GM21825 (cell line): ENCODE data around the gene ZC3H4.
"Not testable (repeated sequence)": the region's sequence is repeated elsewhere in the genome, so short reads cannot be mapped to it uniquely, and the experiment has no call there.

Experiments
- ATAC-seq: cut with Tn5 transposase; IDR thresholded peaks from one replicate; pipeline ENCODE4 v1.9.1; 2021; ENCODE audit warnings: mild to moderate bottlenecking, moderate library complexity; ENCODE audit not compliant: unreplicated experiment

ZC3H4 gene

DNA sequence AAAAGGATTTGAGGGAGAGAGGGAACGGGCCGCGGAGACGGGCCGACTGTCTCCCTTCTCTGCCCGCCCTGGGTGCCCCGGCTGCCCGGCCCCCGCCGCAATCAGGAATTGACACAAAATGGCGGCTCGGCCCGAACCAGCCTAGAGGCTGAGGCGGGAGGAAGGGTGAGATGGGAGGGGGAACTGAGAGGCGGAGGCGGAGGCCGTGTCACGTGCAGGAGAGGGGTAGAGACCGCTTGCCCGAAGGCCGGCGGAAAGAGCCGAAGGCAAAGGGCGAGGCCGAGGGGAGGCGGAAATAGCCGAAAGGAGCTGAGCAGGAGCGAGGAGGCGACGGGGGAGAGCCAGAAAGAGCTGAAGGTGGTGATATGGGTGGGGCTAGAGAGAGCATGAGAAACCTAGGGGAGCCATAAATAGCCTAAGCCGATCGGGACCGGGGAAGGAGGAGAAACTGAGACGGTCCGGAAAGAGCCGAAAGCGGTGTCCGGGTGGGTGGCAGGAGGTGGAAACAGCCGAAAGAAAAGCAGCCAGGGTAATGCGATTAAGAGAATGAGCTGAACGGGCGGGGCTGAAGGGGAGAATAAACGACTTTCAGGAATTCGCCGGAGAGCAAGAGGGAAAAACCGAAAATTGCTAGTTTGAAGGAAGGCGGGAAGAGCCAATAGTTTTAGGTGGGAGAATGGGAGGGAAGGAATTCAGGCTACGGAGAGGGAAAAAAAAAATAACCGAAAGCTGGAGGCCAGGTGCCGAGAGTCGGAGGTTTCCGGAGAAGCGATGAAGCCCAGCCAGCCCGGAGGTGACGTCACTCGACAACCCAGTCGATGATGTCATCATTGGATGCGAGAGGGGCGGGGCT, at the start of gene ZC3H4:
TSS of gene ZC3H4 (minus strand) at position 780 of the 853 bp plus-strand sequence. CDS start 1,192 bp downstream, outside the sequence.
- ATAC-seq, result peak; percentile 71

DNA sequence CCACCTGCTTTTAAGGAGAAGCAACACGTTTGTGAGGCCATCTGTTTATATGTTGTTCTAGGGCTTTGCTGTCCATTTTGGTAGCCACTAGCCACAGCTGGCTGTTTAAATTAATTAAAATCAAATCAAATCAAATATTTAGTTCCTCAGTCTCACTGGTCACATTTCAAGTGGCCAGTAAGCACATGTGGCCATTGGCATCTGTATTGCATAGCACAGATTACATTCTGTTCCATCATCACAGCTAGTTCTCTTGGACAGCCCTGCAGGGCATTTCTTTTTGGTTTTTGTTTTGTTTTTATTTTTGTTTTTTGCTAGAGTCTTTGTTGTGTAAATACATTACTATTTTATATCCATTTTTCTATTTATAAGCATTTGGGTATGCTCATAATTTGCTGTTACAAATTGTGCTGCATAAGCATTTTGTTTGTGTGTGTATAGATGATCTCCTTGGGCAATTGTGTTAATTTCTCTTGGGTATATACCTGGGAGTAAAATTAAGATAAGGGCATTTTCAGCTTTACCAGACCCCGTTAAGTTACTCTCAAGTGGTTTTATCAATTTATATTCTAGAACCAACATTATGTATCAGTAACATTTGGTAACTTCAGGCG, 48.4 kb upstream of the ZC3H4 start:
- ATAC-seq, result no peak

DNA sequence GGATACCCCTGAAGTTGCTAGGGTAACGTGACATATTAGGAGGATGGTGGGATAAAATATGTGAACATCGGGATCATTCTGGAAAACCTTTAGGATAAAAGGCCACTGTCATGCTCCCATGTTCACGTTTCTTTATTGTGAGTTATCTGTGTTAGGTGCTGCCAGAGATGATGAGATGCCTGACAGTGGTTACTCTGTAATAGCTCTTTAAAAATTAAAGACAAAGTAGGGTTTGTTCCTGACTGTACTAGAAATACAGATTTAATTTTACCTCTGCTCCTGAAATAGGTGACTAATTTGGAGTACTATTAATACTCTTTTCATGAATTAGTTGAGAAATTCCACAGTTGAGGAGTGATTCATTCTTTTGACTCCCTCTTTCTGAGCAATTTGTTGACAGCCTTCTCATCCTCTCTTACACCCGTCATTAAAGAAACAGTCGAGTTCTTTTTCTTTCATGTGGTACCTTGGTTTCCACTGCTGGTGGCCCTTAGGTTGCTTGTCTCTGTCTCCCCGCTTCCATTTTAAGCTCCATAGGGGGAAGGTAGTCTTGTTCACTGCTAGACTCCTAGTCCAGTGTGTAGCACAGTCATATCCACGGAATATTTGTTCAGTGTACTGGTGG, 45.4 kb upstream of the ZC3H4 start:
- ATAC-seq, result no peak

DNA sequence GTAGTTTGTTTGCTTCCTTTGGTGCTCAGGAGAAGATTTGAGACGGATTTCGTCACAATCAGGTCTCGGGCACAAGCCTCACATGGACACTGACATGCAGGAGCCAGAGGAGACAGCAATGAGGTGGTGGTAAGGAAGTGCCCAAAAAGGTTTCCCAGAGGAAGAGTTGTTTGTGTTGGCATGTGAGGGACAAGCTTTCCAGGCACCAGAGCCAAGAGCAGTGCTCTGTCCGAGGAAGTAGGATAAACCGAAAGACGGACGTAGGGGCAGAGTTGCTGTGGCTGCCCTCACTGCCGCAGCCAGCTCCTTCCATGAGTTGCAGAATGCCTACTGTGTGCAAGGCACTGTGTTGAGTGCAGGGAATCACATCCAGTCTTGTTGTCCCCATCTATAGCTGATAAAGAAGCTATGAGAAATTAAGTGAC, 44.8 kb upstream of the ZC3H4 start:
- no peak for ATAC-seq

DNA sequence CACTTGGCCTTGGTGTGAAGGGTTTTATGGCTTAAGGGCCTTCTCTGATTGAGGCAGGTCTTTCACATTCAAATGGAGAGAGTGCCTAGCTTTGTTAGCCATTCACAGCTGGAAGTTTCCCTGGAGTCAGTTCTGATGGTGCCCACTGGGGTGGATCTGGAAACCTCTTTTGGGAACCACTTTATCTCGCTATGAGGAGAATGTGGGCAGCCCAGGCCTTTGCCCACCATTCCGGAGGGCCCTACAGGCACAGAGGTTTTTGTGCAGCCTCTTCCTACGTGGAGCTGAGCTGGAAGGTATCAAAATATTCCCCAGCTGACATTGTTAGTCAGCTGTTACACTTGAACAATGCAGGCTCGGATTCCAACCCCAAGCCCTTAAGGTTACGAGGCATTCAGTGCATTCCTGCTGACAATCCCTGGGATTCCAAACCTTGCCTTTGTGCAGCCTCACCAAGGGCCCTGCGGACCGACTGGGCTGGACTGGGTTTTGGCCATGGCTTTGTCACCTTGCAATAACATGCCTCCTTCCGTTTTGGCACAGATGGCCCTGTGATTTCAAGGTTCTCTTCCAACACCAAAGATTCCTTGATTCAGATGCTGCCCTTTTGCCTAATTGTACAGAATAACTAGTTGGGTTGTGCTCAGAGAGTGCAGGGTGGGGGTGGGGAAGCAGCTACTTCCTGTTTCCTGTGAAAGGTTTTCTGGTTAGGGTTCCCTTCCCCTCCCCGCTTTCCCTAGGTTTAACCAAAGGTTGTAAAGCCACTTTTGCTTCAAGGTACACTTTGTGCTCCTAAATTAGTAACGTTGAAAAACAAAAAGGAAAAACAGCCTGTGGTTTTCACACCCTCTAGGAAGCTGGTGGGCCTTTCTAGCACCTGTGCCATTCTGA, 44.1 kb upstream of the ZC3H4 start:
- no peak for ATAC-seq

DNA sequence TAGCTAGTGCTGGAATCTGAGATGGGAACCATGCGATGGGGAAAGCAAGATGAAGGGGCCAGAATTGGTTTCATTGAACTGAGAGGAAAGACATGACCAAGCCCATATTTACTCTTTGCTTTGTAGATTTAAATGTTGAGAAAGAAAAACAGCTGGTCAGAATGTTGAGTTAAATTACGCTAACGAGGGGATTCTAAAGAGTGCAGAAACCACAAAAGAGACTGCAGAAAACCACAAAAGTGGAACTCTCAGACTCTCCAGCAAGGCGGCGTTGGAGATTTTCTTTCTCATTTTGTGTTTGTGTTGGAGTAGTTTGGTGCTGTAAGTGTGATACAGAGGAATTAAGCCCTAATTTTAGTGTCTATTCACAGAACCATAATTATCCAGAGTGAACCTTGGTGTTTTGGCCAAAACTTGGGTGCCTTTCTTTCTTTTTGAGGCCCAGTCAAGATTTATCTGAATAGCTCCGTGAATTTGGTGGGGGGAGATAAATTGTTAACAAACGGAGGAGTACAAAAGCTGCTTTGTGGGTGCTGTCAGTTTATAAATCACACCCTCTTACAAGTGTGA, 43.4 kb upstream of the ZC3H4 start:
- no peak for ATAC-seq

DNA sequence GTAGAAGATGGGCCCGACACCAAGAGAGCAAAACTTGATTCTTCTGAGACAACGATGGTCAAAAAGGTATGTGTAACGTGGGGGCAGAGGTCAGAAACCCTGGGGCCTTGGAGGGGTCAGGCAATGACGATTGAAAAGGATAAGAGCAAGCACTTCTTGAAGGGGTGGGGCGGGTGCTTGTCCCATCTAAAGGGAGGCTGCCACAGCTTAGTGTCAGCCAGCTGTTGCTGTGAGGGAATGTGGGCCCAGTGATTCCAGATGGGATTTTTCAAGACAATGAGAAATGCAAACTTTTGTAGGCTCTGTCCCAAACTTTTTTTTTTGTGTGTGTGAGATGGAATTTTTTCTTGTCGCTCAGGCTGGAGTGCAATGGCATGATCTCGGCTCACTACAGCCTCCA, 41.6 kb upstream of the ZC3H4 start:
- no peak for ATAC-seq

DNA sequence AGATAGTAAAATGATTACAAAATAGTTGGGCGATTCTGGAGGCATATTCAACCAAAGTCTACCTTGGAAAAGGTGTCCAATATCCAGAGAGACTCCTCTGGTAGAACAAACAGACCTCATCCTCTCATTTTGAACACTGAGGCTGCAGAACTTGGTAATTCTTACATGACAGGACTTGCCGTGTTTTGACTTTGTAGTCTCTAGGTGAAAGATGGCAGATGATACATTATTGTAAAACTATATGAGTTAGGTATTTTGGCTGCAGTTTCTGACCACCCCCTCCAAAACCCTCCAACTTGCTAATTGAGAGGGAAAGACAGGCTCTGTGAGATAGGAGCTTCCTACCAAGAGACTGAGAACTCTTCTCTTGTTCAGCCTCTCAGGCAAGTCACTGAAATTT, 39.7 kb upstream of the ZC3H4 start:
- no peak for ATAC-seq

DNA sequence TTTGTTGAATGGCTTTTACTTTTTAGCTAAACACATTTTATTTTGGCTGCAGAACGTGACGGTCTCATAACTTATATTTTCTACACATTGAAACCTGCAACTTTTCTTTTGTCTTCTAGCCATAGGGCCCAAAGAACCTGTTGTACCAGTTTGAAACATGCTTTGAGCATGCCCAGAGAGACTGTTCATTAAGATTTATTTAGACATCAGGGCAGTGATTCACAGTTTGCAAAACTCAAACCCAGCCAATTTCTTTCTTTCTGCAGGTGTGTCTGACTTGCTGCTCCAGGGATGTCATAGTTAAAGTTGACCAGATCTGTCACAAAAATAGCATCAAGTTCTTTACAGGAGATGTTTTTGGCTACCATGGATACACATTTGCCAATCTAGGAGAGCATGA, 39.1 kb upstream of the ZC3H4 start:
- ATAC-seq, result no peak

DNA sequence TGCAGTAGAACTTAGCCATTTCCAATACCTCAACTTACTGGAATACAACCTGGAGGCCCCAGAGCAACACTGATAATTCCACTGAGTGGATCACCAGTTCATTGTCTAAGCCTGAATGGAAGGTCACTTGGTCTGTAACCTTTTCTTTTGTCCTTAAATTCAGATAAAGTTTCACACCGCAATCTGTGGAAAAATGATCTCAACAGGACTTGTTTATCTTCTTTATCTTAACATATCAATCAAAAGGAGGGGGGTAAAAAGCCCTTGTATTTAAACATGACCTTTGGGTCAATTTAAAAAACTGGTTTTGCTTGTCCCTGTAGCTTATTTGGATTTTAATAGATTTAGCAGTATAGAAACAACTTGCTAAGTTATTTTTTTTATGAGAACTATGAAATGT, 38.6 kb upstream of the ZC3H4 start:
- ATAC-seq, result no peak

DNA sequence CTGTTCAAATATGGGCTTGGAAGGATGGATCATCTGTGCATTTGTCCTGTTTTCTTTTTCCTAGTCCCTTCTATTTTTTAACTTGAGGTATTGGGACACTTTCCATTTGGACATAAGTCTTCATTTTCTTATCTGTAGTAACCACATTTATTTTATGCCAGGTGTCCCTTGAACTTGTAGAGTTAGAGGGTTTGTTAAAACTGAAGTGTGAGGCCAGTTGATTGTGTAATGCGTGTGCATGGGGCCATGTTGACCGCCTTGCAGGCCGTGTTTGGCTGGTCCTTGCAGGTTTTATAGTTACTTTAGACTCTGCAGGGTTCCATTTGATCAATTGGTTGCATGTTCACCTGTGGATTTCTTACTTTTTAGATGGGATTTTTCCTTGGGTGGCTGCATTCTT, 38.1 kb upstream of the ZC3H4 start:
- ATAC-seq, result no peak

DNA sequence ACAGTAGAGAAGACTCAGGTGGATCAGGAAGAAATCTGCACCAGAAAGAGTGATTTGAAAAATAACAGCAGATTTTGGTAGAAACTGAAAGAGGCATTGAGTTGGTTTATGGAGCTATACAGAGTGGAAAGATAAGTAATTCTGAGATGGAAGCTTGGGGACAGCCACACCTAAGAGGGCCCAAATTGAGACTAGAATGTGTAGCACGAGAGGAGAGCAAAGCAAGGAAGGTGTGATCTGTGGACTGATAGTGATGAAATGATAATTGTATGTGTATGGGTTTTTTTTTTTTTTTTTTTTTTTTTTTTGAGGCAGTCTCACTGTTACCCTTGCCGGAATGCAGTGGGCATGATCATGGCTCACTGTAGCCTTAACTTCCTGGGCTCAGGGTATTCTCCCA, 33.3 kb upstream of the ZC3H4 start:
- ATAC-seq, result no peak

DNA sequence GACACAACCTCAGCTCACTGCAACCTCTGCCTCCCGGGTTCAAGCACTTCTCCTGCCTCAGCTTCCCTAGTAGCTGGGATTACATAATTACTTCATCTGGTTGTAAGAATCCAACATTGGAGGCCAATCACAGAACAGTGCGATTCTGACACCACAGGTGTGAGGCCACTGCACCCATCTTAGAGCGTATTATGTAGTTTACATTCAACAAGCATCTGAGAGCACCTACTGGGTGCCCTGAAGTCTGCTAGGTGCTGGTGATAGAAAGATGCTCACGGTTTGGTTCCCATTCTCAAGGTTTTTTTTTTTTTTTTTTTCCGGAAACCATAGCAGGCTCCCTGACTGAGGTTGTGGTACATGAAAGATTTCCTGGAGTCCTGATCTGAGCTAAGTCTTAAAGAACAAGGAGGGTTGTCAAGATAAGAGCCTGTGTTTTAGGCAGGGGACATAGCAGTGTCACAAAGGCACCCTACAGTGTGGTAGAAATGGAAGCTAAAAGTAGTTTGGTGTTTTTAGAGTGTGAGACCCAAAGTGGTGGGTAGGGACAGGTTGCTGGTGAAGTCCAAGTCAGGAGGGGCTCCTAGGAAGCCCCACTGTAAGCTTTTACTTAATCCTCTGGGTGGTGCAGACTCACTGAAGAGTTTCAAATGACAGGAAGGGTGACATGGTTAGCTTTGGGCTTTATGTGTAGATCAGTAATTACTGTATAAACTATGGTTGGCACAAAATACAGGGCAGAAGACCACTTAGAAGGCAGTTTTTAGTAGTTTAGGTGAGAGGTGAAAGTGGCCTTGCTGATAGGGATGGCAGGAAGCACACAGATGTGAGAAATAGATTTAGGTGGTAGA, 32.3 kb upstream of the ZC3H4 start:
- ATAC-seq, result no peak

DNA sequence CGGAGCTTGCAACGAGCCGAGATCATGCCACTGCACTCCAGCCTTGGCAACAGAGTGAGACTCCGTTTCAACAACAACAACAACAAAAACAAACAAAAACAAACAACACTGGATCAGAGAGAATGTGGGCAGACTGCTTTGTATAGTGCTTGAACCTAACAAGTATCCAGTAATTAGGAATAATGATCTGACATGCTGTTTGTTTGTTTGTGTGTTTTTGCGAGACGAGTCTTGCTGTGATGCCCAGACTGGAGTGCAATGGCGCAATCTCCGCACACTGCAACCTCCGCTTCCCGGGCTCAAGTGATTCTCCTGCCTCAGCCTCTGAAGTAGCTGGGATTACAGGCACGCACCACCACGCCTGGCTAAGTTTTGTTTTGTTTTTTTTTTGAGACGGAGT, 31.1 kb upstream of the ZC3H4 start:
- no peak for ATAC-seq

DNA sequence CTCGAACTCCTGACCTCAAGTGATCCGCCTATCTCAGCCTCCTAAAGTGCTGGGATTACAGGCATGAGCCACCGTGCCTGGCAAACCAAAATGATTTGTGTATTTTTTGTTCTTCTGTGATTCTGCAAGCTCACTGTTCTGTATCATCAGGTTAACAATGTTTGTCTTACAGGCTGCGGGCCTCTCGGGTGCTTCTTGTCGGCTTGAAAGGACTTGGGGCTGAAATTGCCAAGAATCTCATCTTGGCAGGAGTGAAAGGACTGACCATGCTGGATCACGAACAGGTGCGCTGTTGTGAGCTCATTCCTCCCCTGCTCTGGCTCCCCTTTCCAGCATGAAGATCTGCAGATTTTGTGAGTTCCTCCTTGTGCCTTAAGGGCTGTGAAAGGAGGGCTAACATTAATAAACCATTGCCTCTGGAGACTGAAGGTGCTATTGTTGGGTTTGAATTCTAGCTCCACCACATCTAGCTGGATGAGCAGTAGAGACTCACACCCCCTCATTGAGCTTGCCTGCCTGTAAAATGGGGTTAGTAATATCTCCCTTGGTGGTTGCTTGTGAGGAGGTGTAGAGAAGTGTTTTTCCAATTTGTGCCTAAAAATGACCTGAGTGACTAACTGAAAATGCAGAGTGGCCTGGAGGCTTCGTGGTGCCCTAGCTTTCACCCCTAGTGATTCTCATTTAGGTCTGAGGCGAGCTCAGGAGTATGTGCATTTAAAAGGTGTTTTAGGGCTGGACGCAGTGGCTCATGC, 29.9 kb upstream of the ZC3H4 start:
- no peak for ATAC-seq

DNA sequence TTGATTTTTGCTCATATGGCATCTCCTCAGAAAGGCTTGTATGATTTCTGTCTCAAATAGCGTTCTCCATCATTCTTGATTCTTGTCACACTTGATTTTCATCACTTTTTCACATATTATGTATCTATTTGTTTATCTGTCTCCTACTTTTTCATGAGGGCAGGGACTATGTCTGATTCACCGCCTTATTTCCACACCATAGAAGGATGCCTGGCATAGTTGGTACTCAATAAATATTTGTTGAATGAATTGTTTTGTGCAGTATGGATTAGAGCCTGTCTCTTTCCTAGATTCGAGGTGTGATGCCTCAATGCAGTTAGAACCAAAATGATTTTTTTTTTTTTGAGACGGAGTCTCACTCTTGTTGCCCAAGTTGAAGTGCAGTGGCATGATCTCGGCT, 29.2 kb upstream of the ZC3H4 start:
- ATAC-seq, result no peak

DNA sequence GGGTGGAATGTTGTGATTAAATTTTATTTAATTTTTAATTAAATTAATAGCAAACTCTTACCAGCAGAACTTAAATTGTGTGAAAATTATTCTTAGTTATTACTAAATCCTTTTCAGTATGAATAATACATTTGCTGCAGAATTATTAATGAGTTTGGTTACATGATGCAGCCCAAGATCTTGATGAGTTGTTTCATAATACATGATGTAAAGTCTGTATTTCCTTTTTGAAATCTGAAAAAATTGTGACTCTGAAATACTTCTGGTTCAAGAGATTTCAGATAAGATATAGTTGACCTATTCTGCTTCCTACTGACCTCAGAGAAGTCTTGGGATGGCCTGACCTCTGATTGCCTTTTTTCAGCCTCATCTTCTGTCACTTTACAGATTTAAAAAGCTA, 28.1 kb upstream of the ZC3H4 start:
- no peak for ATAC-seq

DNA sequence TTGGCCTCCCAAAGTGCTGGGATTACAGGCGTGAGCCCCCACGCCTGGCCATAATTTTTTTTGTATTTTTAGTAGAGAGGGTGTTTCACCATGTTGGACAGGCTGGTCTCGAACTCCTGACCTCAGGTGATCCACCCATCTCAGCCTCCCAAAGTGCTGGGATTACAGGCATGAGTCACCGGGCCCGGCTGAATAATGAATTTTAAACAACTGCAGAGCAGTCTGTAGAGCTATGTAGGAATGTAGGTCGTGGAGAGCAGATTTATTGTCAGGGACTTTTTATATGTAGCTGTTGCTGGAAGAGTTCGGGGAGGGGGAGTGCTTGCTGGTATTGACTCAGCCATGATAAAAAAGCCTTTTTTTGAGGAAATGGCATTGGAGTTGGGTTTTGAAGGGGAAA, 27.7 kb upstream of the ZC3H4 start:
- ATAC-seq, result not testable (repeated sequence)

DNA sequence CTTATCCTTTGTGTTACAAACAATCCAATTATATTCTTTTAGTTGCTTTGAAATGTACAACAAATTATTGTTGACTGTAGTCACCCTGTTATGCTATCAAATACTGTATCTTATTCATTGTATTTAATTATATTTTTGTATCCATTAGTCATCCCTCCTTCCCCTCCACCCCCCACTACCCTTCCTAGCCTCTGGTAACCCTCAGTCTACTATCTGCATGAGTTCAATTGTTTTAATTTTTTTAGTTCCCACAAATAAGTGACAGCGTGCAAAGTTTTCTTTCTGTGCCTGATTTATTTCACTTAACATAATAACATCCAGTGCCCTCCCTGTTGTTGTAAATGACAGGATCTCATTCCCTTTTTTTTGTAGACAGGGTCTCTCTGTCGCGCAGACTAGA, 21.6 kb upstream of the ZC3H4 start:
- no peak for ATAC-seq
